HepG2 (cell line): ENCODE results near the gene LRRC8D.

ENCODE experiments used
- CTCF ChIP-seq: sonication (generic); formaldehyde crosslinking; IDR thresholded peaks from 2 replicates; pipeline ENCODE4 v1.5.0; 2020; ENCODE audit warnings: mild to moderate bottlenecking, missing genetic modification reagents, moderate library complexity
- GABPA ChIP-seq, 2 experiments: IDR thresholded peaks; 2 replicates each; pipeline ENCODE4 v1.6.1; 2011 to 2016; ENCODE audit warnings: low read depth in 2 of 2, low read length in 1 of 2, missing biosample characterization in 1 of 2, missing genetic modification characterization in 1 of 2
- MAX ChIP-seq: IDR thresholded peaks from 2 replicates; pipeline ENCODE4 v1.6.1; 2012; ENCODE audit warnings: inconsistent platforms
- PBX3 ChIP-seq: sonication (generic); formaldehyde crosslinking; IDR thresholded peaks from 2 replicates; pipeline ENCODE4 v1.8.1; 2023; ENCODE audit warnings: missing genetic modification reagents, inconsistent platforms, borderline replicate concordance
- POLR2AphosphoS5 ChIP-seq: IDR thresholded peaks from 2 replicates; pipeline ENCODE4 v1.6.1; 2012; ENCODE audit warnings: low read depth, low read length
- ZNF280B ChIP-seq: sonication (generic); formaldehyde crosslinking; IDR thresholded peaks from 2 replicates; pipeline ENCODE4 v1.5.0; 2020; ENCODE audit warnings: missing genetic modification reagents, mild to moderate bottlenecking, borderline replicate concordance

- no peak for TF ChIP-seq GABPA (IDR thresholded peaks at IDR 0.05; ENCODE audit: low read depth, low read length)
- TF ChIP-seq GABPA (CRISPR knock-in tag; IDR thresholded peaks at IDR 0.05; ENCODE audit: low read depth): no peak
- no peak for TF ChIP-seq ZNF280B (CRISPR knock-in tag)
- no peak for TF ChIP-seq PBX3
- TF ChIP-seq POLR2AphosphoS5: no peak
- TF ChIP-seq CTCF (CRISPR knock-in tag): no peak
- TF ChIP-seq MAX: no peak
Observed at GRCh38 chr1:89882348-89883029, 61.7 kb downstream of the LRRC8D start.
